Sigmoid colon (tissue), 7 donors: ENCODE results near the gene DMP1. TPM values are rescaled to one million over a fixed set of nuclear protein-coding genes. Genes with fewer than 3 reads are reported as not detected.

Source experiments
- polyA plus RNA-seq, 3 donors: library from polyadenylated mRNA; stranded (reverse); fragments of 200-250 nt; gene quantifications; one replicate each; pipeline ENCODE4 v1.2.3, GENCODE V29; 2013
- total RNA-seq, 4 donors: library from RNA; depleted of rRNA; stranded (reverse); fragments of >200 nt; gene quantifications; one replicate each; pipeline ENCODE4 v1.1.0, GENCODE V29; 2016
- donor health status: healthy with polysubstance abuse.
- donor health status: Bipolar disorder and iron deficiency.
- donor health status: healthy.

The DMP1 gene
- total and polyA plus RNA-seq, 7 donors, result not detected

Other genes starting within 250 kb of the DMP1 start
- 10 to 100 TPM; 12.4 to 25.2 (median 22.7) TPM for gene NUDT9, start 227.7 kb upstream of the DMP1 start, total RNA-seq
- gene NUDT9, start 227.7 kb upstream of the DMP1 start, polyA plus RNA-seq, result 10 to 100 TPM; 27.0 to 53.1 (median 33.5) TPM
- gene SPARCL1, start 120.9 kb upstream of the DMP1 start, total RNA-seq, result 1,000 to 10,000 TPM; 1,005 to 1,386 (median 1,166) TPM
- 100 to 1,000 TPM in 1 of 3 donors, 10 to 100 TPM in 2; 10.4 to 145 (median 28.8) TPM for gene SPARCL1, start 120.9 kb upstream of the DMP1 start, polyA plus RNA-seq
- not detected for gene DSPP, start 41.8 kb upstream of the DMP1 start, total RNA-seq
- gene DSPP, start 41.8 kb upstream of the DMP1 start, polyA plus RNA-seq, result not detected
- gene IBSP, start 149.3 kb downstream of the DMP1 start, total RNA-seq, result not detected
- gene IBSP, start 149.3 kb downstream of the DMP1 start, polyA plus RNA-seq, result not detected
- gene MEPE, start 182.7 kb downstream of the DMP1 start, total RNA-seq, result not detected
- gene MEPE, start 182.7 kb downstream of the DMP1 start, polyA plus RNA-seq, result not detected